Measurements from ENCODE around the gene MAP2K7.
"Not testable (repeated sequence)": the region's sequence is repeated elsewhere in the genome, so short reads cannot be mapped to it uniquely, and the experiment has no call there.

MAP2K7 gene

DNA sequence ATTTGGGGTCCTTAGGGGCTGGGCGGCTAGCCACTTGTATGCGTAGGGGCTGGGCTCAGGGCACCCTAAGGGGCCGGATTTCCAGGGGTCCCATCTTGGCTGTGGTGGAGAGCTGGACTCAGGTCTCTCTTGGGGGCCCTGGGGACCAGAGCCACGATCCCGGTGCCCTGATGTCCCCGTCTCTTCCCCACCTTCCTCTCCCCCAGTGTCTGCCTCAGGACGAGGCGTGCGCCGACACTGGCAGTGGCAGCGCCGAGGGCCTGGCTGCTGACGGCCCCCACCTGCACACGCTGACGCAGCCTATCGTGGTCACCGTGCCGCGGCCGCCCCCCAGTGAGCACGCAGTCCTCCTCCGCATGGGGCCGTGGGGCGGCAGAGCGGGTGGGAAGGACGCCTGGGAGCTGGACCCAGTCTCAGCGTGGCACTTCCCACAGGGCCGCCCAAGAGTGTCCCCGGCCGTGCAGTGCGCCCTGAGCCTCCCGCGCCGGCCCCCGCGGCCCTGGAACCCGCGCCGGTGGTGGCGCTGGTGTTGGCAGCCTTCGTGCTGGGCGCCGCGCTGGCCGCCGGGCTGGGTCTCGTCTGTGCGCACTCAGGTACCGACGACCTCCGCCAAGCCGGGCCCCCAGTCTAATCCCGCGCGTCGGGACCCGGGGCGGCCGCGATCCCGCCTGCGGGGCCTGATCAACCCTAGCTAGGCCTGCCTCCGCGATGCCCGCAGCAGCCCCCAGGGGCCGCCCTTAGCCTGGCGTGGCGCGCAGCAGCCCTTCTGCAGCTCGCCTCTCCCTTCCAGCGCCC, 13.8 kb downstream of the MAP2K7 start:
- no peak for TF ChIP-seq CTCF (IDR thresholded peaks at IDR 0.05; ENCODE audit: control insufficient read depth, extremely low read depth, insufficient read depth)
- no peak for DNase-seq (ENCODE audit: low read depth)
- peak overlapping the region; percentile 49 for H3K4me3 ChIP-seq (ENCODE audit: low read depth, low read length)

DNA sequence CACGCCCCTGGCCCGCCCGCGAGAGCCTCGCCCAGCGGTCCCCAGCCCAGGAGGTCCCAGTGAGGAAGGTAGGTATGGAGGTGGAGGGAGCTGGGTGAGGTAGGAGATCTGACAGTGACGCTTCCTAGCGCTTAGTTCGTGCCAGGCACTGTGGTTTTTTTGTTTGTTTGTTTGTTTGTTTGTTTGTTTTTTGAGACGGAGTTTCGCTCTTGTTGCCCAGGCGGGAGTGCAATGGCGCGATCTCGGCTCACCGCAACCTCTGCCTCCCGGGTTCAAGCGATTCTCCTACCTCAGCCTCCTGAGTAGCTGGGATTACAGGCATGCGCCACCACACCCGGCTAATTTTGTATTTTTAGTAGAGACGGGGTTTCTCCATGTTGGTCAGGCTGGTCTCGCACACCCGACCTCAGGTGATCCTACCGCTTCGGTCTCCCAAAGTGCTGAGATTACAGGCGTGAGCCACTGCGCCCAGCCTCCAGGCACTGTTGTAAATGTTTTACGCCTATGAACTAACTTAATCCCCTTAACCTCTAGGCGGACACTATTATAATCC, 14.5 kb downstream of the MAP2K7 start:
- H3K4me3 ChIP-seq (ENCODE audit: low read depth, low read length); DNase-seq (ENCODE audit: low read depth): not testable (repeated sequence)

- DNase-seq (ENCODE audit: low read depth) = no peak
- H3K4me3 ChIP-seq (ENCODE audit: low read depth, low read length) = no peak overlapping the region
- no peak for TF ChIP-seq CTCF (IDR thresholded peaks at IDR 0.05; ENCODE audit: control insufficient read depth, extremely low read depth, insufficient read depth)
These were observed 15.1 kb downstream of the MAP2K7 start for GRCh38 chr19:7918615-7919421.

GRCh38 chr19:7919610-7920518, 16.2 kb downstream of the MAP2K7 start, which contains the start of gene SNAPC2:
SNAPC2 (plus strand) TSS chr19:7920338; CDS start chr19:7920367, 29 bp downstream.
- no peak; the same call in 1 of the 2 replicates for TF ChIP-seq CTCF (IDR thresholded peaks at IDR 0.05; ENCODE audit: control insufficient read depth, extremely low read depth, insufficient read depth)
- DNase-seq (ENCODE audit: low read depth) = peak; percentile 76

GRCh38 chr19:7920519-7921301, 17.0 kb downstream of the MAP2K7 start:
- TF ChIP-seq CTCF (IDR thresholded peaks at IDR 0.05; ENCODE audit: control insufficient read depth, extremely low read depth, insufficient read depth) = no peak
- H3K4me3 ChIP-seq (ENCODE audit: low read depth, low read length) = peak overlapping the region; percentile 77

More at GRCh38 chr19:7919610-7920518, 16.2 kb downstream of the MAP2K7 start, which contains the start of gene SNAPC2:
- H3K4me3 ChIP-seq (ENCODE audit: low read depth, low read length) = peak within 1 kb of the TSS; percentile 77

DNA sequence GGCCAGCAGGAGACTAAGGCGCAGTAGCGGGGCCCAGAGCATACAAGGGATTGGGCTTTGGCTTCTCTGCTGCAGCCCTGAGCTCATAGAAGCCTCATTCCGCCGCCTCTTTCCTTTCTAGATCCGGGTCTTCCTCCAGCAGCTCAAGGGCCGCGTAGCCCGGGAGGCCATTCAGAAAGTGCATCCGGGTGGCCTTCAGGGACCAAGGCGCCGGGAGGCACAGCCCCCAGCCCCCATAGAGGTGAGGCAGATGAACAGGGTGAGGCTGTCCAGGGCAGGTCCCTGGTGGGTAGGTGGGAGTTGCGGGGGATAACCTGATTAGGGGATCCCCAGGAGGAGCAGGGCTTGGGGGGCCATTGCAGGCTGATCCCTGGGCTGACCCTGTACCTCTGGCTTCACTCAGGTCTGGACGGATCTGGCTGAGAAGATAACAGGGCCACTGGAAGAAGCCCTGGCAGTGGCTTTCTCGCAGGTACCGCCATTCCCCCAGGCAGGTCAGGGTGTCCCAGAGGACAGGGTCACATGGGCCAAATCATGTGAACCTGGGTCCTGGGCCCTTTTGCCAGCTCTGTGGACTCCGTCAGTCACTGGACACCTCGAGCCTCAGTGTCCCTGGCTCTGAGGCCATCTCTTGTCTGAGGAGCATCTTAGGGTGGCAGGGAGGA, 17.8 kb downstream of the MAP2K7 start:
- no peak for DNase-seq (ENCODE audit: low read depth)
- no peak for TF ChIP-seq CTCF (IDR thresholded peaks at IDR 0.05; ENCODE audit: control insufficient read depth, extremely low read depth, insufficient read depth)
- H3K4me3 ChIP-seq (ENCODE audit: low read depth, low read length) = peak overlapping the region; percentile 77

More at GRCh38 chr19:7920519-7921301, 17.0 kb downstream of the MAP2K7 start:
- peak; percentile 85 for DNase-seq (ENCODE audit: low read depth)
